Endothelial cell of umbilical vein (primary cell): ENCODE measurements around the gene TMEM126A. TPM values are rescaled to one million over a fixed set of nuclear protein-coding genes. Genes with fewer than 3 reads are reported as not detected.
"Not testable (repeated sequence)": the region's sequence is repeated elsewhere in the genome, so short reads cannot be mapped to it uniquely, and the experiment has no call there.

Source experiments
- BruUV-seq: library from RNA; stranded (reverse); fragments of 400-500 nt; replicated peaks from 2 replicates; lab custom pipeline; 2021; lab: Mats Ljungman, UMichigan
- CTCF ChIA-PET: fragments of 300-600, 350-600 bp; sonication (Branson Sonifier 250); formaldehyde crosslinking; loops from one replicate; lab custom pipeline; 2021; ENCODE audit warnings: antibody characterized with exemption, inconsistent platforms; lab: Charles Lee
- POLR2A ChIA-PET: fragments of 300-600, 350-600 bp; sonication (Branson Sonifier 250); formaldehyde crosslinking; loops from one replicate; lab custom pipeline; 2021; ENCODE audit warnings: antibody characterized with exemption, inconsistent platforms; lab: Charles Lee
- DNase-seq: peaks from one replicate; pipeline ENCODE4 v3.0.0-alpha.2; 2011; ENCODE audit warnings: low read depth, low spot score
- FAIRE-seq: peaks from 2 replicates; lab custom pipeline; 2011; peaks lifted over from hg19 to GRCh38; lab: Jason Lieb, UNC
- H2AFZ ChIP-seq: 2 replicates; pipeline ENCODE4 v1.6.0; 2012; ENCODE audit warnings: low read depth, low read length, control low read depth, inconsistent platforms
- H3K27ac ChIP-seq: 2 replicates; pipeline ENCODE4 v1.5.1; 2011; ENCODE audit warnings: low read depth, mild to moderate bottlenecking, control low read depth, low read length, moderate library complexity; ENCODE audit not compliant: insufficient read depth
- H3K27me3 ChIP-seq, 2 experiments: 2 replicates each; pipeline versions ENCODE4 v1.6.0 to v1.6.1; 2011; ENCODE audit warnings: low read length in 2 of 2, mixed read lengths in 1 of 2; ENCODE audit not compliant: control insufficient read depth in 2 of 2, insufficient read depth in 2 of 2
- H3K36me3 ChIP-seq, 2 experiments: 2 replicates in 1 of 2; 3 replicates in 1 of 2; pipeline ENCODE4 v1.5.1; 2011; ENCODE audit warnings: low read length in 2 of 2, mild to moderate bottlenecking in 1 of 2, moderate library complexity in 1 of 2; ENCODE audit not compliant: control insufficient read depth in 2 of 2, insufficient read depth in 2 of 2; ENCODE audit errors: extremely low read depth in 1 of 2
- H3K4me1 ChIP-seq: 3 replicates; pipeline ENCODE4 v1.5.1; 2011; ENCODE audit warnings: mild to moderate bottlenecking, low read length; ENCODE audit not compliant: control insufficient read depth, insufficient read depth; ENCODE audit errors: extremely low read depth
- H3K4me2 ChIP-seq: 2 replicates; pipeline ENCODE4 v1.6.1; 2011; ENCODE audit warnings: low read length, control low read depth, mixed read lengths; ENCODE audit not compliant: insufficient read depth
- H3K4me3 ChIP-seq, 3 experiments: fragments of 200-600 bp in 1 of 3; sonication (generic), shearing (Covaris generic) in 1 of 3; replicated peaks in 1 of 3; 2 replicates each; pipeline ENCODE4 v1.5.1; 2011 to 2016; ENCODE audit warnings: control low read depth in 3 of 3, low read length in 3 of 3, mild to moderate bottlenecking in 2 of 3, inconsistent platforms in 1 of 3, low read depth in 1 of 3, moderate library complexity in 1 of 3; ENCODE audit not compliant: insufficient read depth in 1 of 3
- H3K79me2 ChIP-seq: 2 replicates; pipeline ENCODE4 v1.6.0; 2012; ENCODE audit warnings: low read length, inconsistent platforms; ENCODE audit not compliant: control insufficient read depth, insufficient read depth
- H3K9ac ChIP-seq: replicated peaks from 2 replicates; pipeline ENCODE3; 2011; ENCODE audit warnings: low read length, control low read depth; ENCODE audit not compliant: insufficient read depth; ENCODE audit errors: extremely low read depth
- H3K9me1 ChIP-seq: replicated peaks from 3 replicates; pipeline ENCODE4 v1.6.0; 2011; ENCODE audit warnings: mild to moderate bottlenecking, low read length; ENCODE audit not compliant: control insufficient read depth, insufficient read depth; ENCODE audit errors: extremely low read depth
- H3K9me3 ChIP-seq: replicated peaks from 2 replicates; pipeline ENCODE4 v1.5.1; 2012; ENCODE audit warnings: low read length, inconsistent platforms; ENCODE audit not compliant: control insufficient read depth, insufficient read depth
- H4K20me1 ChIP-seq: replicated peaks from 2 replicates; pipeline ENCODE3; 2011; ENCODE audit warnings: mild to moderate bottlenecking, low read length; ENCODE audit not compliant: control insufficient read depth, insufficient read depth; ENCODE audit errors: extremely low read depth
- EZH2 ChIP-seq: IDR thresholded peaks from 2 replicates; pipeline ENCODE4 v1.6.1; 2012; ENCODE audit warnings: borderline replicate concordance, low read depth, mild to moderate bottlenecking, moderate library complexity, low read length, inconsistent platforms; ENCODE audit not compliant: severe bottlenecking
- FOS ChIP-seq: IDR thresholded peaks from 2 replicates; pipeline ENCODE4 v1.6.1; 2011; ENCODE audit warnings: mild to moderate bottlenecking, low read length, moderate library complexity, borderline replicate concordance; ENCODE audit not compliant: insufficient read depth
- GATA2 ChIP-seq: IDR thresholded peaks from 2 replicates; pipeline ENCODE4 v1.7.0; 2011; ENCODE audit warnings: low read depth, mild to moderate bottlenecking, moderate library complexity, mixed read lengths, low read length; ENCODE audit not compliant: insufficient read length, insufficient read depth
- JUN ChIP-seq: IDR thresholded peaks from 2 replicates; pipeline ENCODE4 v1.6.1; 2011; ENCODE audit warnings: borderline replicate concordance, low read depth; ENCODE audit not compliant: insufficient read length, insufficient read depth
- POLR2A ChIP-seq: IDR thresholded peaks from 2 replicates; pipeline ENCODE4 v1.6.1; 2012; ENCODE audit warnings: low read depth, mild to moderate bottlenecking, control low read depth, low read length
- POLR2AphosphoS5 ChIP-seq: IDR thresholded peaks from 2 replicates; pipeline ENCODE4 v1.6.1; 2012; ENCODE audit warnings: low read depth, mild to moderate bottlenecking, control low read depth, low read length, moderate library complexity; ENCODE audit not compliant: insufficient read depth
- dilution Hi-C: fragments of 300-500 bp; cut with MboI; formaldehyde crosslinking; loops from one replicate; pipeline ENCODE4 v1.15.0; 2019; ENCODE audit warnings: low sequenced_read_pairs; ENCODE audit not compliant: extremely low pct_ligation_motif_present
- intact Hi-C: fragments of 100-400 bp; cut with micrococcal nuclease; formaldehyde crosslinking; loops from one replicate; pipeline ENCODE4 v1.10.0; 2022
- polyA plus RNA-seq, 4 experiments: library from polyadenylated mRNA; depleted of rRNA in 3 of 4; stranded (reverse) in 3 of 4; unstranded in 1 of 4; fragments of >200 nt; gene quantifications; 2 replicates each; pipeline versions ENCODE4 v1.2.1 to v1.2.3, GENCODE V29; 2011 to 2012; ENCODE audit warnings: missing spikeins in 1 of 4
- total RNA-seq: library from RNA; stranded (reverse); gene quantifications from 2 replicates; pipeline ENCODE4 v1.2.3, GENCODE V29; 2021

TMEM126A gene
- total and polyA plus RNA-seq, 2 donors (not counting 3 experiments of a cell fraction or from before 2014, with no cell fraction given), result 35.3 to 45.8 TPM

DNA sequence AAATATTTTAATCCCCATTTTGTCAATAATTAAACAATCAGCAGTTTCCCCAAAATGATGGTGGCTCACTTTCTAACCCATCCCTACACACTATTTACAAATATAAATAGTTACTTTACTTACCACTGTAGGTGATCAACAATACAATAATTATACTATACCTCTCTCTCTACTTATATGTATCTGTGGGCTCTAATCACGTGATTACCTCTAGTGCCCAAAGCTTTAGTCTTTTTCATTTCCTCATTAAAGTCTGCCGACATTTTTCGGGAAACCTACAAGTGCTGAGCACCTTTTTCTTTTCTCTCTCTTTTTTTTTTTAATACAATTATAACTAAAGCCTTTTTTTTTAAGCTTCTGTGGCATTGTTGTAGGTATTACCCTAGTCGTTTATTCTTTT, 44.5 kb upstream of the TMEM126A start:
- dilution Hi-C loops (no loop called here), intact Hi-C loops (no loop called here)
- ChIA-PET CTCF (interaction anchor here (1.6 kb wide), 1 partner anchor 25 kb away, joined by 4 read pairs; the partner anchor contains the start of gene TMEM126B), POLR2A (no interaction called here)
- Histone ChIP-seq H3K9me3 (no peaks in the 10 kb centered on the region), H4K20me1 (no peaks in the 10 kb centered on the region), H3K27me3 (no peaks in the 10 kb centered on the region), H3K27ac (no peak overlapping the region), H3K79me2 (no peaks in the 10 kb centered on the region), H3K9me1 (no peaks in the 10 kb centered on the region), H3K4me3 (no peak overlapping the region), H3K4me2 (no peak overlapping the region), H3K36me3 (no peaks in the 10 kb centered on the region), H3K9ac (no peak overlapping the region), H3K4me1 (no peaks in the 10 kb centered on the region), H2AFZ (no peak overlapping the region)
- DNase-seq (no peak), FAIRE-seq (no peak)
- TF ChIP-seq JUN (no peak), POLR2A (no peak), FOS (no peak), POLR2AphosphoS5 (no peak), EZH2 (no peak), GATA2 (no peak)
- BruUV-seq, result no TSS peak

DNA sequence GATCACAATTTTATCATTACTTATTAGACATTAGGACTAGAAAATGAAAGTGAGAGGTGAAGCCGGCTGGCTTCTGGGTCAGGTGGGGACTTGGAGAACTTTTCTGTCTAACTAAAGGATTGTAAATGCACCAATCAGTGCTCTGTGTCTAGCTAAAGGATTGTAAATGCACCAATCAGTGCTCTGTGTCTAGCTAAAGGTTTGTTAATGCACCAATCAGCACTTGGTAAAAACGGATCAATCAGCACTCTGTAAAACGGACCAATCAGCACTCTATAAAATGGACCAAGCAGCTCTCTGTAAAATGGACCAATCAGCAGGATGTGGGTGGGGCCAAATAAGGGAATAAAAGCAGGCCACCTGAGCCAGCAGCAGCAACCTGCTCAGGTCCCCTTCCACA, 41.5 kb upstream of the TMEM126A start:
- intact Hi-C loops, POLR2A ChIA-PET, H3K27ac ChIP-seq, H3K4me1 ChIP-seq, H3K9ac ChIP-seq, DNase-seq, H3K4me2 ChIP-seq, BruUV-seq, FAIRE-seq, H3K9me3 ChIP-seq, H3K36me3 ChIP-seq, H3K79me2 ChIP-seq, H2AFZ ChIP-seq, H3K27me3 ChIP-seq, H3K9me1 ChIP-seq, H4K20me1 ChIP-seq, dilution Hi-C loops, H3K4me3 ChIP-seq: not testable (repeated sequence)
- CTCF ChIA-PET, result interaction anchor here (0.8 kb wide), 1 partner anchor 11 kb away, joined by 3 read pairs; no protein-coding TSS in a partner anchor

DNA sequence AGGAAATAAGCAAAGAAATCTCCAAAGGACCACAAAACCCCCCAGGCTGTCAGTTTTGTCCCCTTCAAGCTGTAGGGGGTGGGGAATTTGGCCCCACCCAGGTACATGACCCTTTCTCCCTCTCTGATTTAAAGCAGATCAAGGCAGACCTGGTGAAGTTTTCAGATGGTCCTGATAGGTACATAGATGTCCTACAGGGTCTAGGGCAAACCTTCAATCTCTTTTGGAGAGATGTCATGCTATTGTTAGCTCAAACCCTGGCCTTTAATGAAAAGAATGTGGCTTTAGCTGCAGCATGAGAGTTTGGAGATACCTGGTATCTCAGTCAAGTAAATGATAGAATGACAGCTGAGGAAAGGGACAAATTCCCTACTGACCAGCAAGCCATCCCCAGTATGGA, 39.1 kb upstream of the TMEM126A start:
- BruUV-seq, H3K4me3 ChIP-seq, H3K27ac ChIP-seq, H3K36me3 ChIP-seq, H3K9me3 ChIP-seq, intact Hi-C loops, FAIRE-seq, POLR2A ChIA-PET, DNase-seq, H3K9ac ChIP-seq, H3K27me3 ChIP-seq, H2AFZ ChIP-seq, H3K79me2 ChIP-seq, H3K4me2 ChIP-seq, dilution Hi-C loops, H3K4me1 ChIP-seq, H3K9me1 ChIP-seq, H4K20me1 ChIP-seq, CTCF ChIA-PET: not testable (repeated sequence)
